HL-60 (cell line): ENCODE data around the gene LOC128125822.

Experiments
- DNase-seq, 2 experiments: peaks; one replicate each; pipeline ENCODE4 v3.0.0-alpha.2; 2010 to 2020; ENCODE audit warnings: low read depth in 1 of 2, low spot score in 1 of 2
- H3K27ac ChIP-seq: fragments of 250-450 bp; sonication (Bioruptor Pico); replicated peaks from 2 replicates; pipeline ENCODE4 v1.5.1; 2020; ENCODE audit warnings: mild to moderate bottlenecking, moderate library complexity
- H3K27me3 ChIP-seq: fragments of 250-450 bp; sonication (Bioruptor Pico); 2 replicates; pipeline ENCODE4 v1.5.1; 2021; ENCODE audit warnings: mild to moderate bottlenecking, moderate library complexity; ENCODE audit not compliant: insufficient read depth, poor library complexity, severe bottlenecking
- H3K4me3 ChIP-seq: replicated peaks from 2 replicates; pipeline ENCODE4 v1.5.1; 2011; ENCODE audit warnings: mild to moderate bottlenecking, control low read depth, low read length; ENCODE audit not compliant: insufficient read depth
- GABPA ChIP-seq: IDR thresholded peaks from 2 replicates; pipeline ENCODE4 v1.6.1; 2012; ENCODE audit warnings: low read depth
- POLR2AphosphoS5 ChIP-seq: IDR thresholded peaks from 2 replicates; pipeline ENCODE4 v1.6.1; 2012; ENCODE audit warnings: low read depth
- SPI1 ChIP-seq: IDR thresholded peaks from 2 replicates; pipeline ENCODE4 v1.6.1; 2012; ENCODE audit warnings: low read depth, mild to moderate bottlenecking, borderline replicate concordance
- TF ChIP-seq, protein P1 (sequence below): IDR thresholded peaks from 2 replicates; pipeline ENCODE4 v1.6.1; 2012; ENCODE audit warnings: low read depth; ENCODE audit not compliant: insufficient replicate concordance
- TF ChIP-seq, protein P2 (sequence below): IDR thresholded peaks from one replicate; pipeline ENCODE4 v1.5.1; 2011; ENCODE audit warnings: low read length, control low read depth, inconsistent platforms; ENCODE audit not compliant: insufficient read depth

Gene LOC128125822

DNA sequence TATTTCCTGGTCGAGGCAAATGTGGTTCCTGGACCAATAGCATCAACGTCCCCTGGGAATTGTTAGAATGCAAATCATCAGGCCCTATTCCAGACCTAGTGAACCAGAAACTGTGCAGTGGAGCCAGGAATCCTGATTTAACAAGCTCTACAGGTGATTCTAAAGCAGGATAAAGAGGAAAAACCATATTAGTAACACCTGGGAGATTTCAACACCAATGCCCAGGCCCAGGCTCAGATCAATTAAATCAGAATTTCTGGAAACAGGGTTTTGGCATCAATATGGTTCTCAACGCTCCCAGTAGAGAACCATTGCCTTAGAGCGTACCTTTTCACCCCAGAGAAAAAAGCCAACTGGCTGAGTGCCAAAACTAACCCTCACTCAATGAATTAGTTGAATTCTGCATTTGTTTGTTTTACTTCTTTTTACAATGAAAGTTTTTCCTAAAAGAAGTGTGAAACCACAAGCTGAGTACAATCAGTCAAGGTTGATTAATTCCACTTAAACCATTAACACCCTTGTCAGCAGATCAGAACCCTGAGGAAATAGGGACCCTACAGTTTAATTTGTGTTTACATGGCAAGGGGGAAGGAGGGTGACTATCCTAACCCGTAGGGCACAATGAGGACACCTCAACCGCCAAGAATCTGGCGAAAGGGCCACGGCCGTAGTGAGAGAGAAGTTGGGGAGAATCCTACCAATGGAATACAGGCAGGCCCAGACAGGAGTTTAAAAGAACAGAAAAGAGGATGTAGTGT lies 34.9 kb upstream of the LOC128125822 start:
- Histone ChIP-seq H3K4me3 (no peak overlapping the region), H3K27me3 (no peaks in the 10 kb centered on the region), H3K27ac (no peak overlapping the region)
- TF ChIP-seq, protein P1, sequence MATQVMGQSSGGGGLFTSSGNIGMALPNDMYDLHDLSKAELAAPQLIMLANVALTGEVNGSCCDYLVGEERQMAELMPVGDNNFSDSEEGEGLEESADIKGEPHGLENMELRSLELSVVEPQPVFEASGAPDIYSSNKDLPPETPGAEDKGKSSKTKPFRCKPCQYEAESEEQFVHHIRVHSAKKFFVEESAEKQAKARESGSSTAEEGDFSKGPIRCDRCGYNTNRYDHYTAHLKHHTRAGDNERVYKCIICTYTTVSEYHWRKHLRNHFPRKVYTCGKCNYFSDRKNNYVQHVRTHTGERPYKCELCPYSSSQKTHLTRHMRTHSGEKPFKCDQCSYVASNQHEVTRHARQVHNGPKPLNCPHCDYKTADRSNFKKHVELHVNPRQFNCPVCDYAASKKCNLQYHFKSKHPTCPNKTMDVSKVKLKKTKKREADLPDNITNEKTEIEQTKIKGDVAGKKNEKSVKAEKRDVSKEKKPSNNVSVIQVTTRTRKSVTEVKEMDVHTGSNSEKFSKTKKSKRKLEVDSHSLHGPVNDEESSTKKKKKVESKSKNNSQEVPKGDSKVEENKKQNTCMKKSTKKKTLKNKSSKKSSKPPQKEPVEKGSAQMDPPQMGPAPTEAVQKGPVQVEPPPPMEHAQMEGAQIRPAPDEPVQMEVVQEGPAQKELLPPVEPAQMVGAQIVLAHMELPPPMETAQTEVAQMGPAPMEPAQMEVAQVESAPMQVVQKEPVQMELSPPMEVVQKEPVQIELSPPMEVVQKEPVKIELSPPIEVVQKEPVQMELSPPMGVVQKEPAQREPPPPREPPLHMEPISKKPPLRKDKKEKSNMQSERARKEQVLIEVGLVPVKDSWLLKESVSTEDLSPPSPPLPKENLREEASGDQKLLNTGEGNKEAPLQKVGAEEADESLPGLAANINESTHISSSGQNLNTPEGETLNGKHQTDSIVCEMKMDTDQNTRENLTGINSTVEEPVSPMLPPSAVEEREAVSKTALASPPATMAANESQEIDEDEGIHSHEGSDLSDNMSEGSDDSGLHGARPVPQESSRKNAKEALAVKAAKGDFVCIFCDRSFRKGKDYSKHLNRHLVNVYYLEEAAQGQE = no peak
- TF ChIP-seq POLR2AphosphoS5 (no peak), SPI1 (no peak), GABPA (no peak)
- TF ChIP-seq, protein P2, sequence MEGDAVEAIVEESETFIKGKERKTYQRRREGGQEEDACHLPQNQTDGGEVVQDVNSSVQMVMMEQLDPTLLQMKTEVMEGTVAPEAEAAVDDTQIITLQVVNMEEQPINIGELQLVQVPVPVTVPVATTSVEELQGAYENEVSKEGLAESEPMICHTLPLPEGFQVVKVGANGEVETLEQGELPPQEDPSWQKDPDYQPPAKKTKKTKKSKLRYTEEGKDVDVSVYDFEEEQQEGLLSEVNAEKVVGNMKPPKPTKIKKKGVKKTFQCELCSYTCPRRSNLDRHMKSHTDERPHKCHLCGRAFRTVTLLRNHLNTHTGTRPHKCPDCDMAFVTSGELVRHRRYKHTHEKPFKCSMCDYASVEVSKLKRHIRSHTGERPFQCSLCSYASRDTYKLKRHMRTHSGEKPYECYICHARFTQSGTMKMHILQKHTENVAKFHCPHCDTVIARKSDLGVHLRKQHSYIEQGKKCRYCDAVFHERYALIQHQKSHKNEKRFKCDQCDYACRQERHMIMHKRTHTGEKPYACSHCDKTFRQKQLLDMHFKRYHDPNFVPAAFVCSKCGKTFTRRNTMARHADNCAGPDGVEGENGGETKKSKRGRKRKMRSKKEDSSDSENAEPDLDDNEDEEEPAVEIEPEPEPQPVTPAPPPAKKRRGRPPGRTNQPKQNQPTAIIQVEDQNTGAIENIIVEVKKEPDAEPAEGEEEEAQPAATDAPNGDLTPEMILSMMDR = no peak
- no peak for DNase-seq

DNA sequence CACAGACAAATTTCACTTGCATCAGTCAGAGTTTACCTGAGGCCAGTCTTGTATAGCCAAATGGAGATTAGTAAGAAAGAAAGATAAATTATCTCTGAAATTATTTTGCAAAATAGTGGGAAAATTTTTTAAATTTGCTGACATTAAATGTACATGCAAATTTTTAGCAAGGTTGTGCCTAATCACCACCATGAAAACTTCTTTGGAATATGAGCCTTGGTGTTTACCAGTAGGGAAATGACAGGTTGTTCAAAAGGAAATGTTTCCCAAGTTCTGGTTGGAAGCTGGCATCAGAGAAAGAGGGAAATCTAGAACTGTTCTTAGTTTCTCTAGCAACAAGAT lies 34.4 kb upstream of the LOC128125822 start:
- Histone ChIP-seq H3K4me3 (no peak overlapping the region), H3K27ac (no peak overlapping the region), H3K27me3 (no peaks in the 10 kb centered on the region)
- DNase-seq = no peak
- TF ChIP-seq GABPA (no peak), SPI1 (no peak), POLR2AphosphoS5 (no peak)
- TF ChIP-seq, protein P1 = no peak
- TF ChIP-seq, protein P2 = no peak

DNA sequence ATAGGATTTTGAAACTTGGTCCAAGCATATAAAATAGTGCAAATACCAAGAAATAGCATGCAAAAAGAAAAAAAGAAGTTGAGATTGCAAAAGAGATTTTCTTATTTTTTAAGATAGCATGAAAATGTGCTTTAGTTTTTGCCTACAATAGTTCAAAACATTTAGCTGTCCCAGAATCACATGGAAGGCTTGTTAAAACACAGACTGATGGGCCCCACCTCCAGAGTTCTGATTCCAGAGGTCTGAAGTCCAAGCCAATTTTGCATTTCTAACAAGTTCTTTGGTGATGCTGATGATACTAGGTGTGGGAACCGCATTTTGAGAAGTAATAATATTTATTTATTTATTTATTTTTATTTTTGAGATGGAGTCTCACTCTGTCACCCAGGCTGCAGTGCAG lies 33.7 kb upstream of the LOC128125822 start:
- TF ChIP-seq, protein P1 = no peak
- TF ChIP-seq GABPA (no peak), SPI1 (no peak), POLR2AphosphoS5 (no peak)
- TF ChIP-seq, protein P2 = no peak
- no peak overlapping the region for H3K27ac ChIP-seq
- no peak for DNase-seq
- H3K27me3 ChIP-seq = no peaks in the 10 kb centered on the region
- H3K4me3 ChIP-seq = no peak overlapping the region
